Mesodermal cell (in vitro differentiated cells): Measurements from ENCODE around the gene ZNF83.
A peak's percentile ranks its signal among the peaks of the same experiment; 100 is the strongest.

Source experiments
- H3K27ac ChIP-seq: 2 replicates; pipeline ENCODE4 v1.7.0; 2013; ENCODE audit warnings: mild to moderate bottlenecking, low read depth, low read length, moderate library complexity; ENCODE audit not compliant: severe bottlenecking
- H3K36me3 ChIP-seq: 2 replicates; pipeline ENCODE4 v1.7.1; 2013; ENCODE audit warnings: mild to moderate bottlenecking, low read length, moderate library complexity; ENCODE audit not compliant: control insufficient read depth, insufficient read depth
- H3K4me1 ChIP-seq: one replicate; pipeline ENCODE4 v1.7.1; 2013; ENCODE audit warnings: mild to moderate bottlenecking, low read length; ENCODE audit not compliant: insufficient read depth, control insufficient read depth, poor library complexity, severe bottlenecking
- H3K4me3 ChIP-seq: 2 replicates; pipeline ENCODE4 v1.7.0; 2013; ENCODE audit warnings: low read length, control low read depth, mild to moderate bottlenecking; ENCODE audit not compliant: insufficient read depth, poor library complexity, severe bottlenecking; ENCODE audit errors: extremely low read depth
- H3K9me3 ChIP-seq: 2 replicates; pipeline ENCODE4 v1.7.1; 2013; ENCODE audit warnings: mild to moderate bottlenecking, low read length, moderate library complexity; ENCODE audit not compliant: control insufficient read depth
- WGBS, 2 experiments: methylation state at CpG; one replicate each; pipeline ENCODE4 v1.1.5; 2013; ENCODE audit warnings: missing lambda C conversion rate in 2 of 2; ENCODE audit not compliant: insufficient coverage in 2 of 2; 5-methylcytosine and 5-hydroxymethylcytosine counted together

ZNF83 gene

DNA sequence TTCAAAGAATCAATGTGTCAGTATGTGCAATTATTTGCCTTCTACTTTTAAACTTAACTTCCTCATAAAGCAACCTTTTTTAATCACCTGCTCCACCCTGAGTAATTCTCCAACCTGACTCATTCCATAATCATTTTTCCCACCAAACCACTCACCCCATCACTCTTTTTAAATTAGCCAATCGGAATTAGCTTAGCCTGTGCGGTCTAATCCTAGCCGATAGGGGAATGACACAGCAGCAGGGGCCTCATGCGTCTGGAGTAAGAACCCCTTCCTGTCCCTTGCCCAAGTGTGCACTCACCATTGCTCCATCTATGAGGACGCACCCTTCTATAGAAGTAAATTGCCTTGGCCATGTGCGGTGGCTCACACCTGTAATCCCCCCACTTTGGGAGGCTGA lies 27.4 kb upstream of the ZNF83 start:
- 94 to 98% methylated on average over 4 to 5 of the region's 6 CpGs for WGBS, 2 experiments
- Histone ChIP-seq H3K9me3 (no peaks in the 10 kb centered on the region), H3K4me1 (peaks cover 15% of the 10 kb centered on the region), H3K4me3 (no peak overlapping the region), H3K27ac (no peak overlapping the region), H3K36me3 (peaks cover 77% of the 10 kb centered on the region)

DNA sequence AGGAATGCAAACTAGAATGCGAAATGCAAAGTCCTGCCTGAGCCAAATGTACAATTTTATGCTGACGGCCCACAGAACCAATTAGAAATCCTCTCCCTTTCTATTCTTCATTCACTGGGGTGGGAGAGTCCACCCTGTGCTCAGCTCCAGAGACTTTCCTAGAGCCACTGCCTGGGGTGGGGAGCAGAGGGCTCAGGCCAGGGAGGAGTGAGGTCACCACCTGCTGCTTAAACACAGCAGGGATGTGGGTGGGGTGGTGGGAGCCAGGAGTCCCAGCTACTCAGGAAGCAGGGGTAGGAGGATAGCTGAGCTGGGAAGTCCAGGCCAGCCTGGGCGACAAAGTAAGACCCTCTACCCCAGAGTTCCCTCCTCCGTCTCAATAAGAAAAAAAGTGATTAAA lies 26.9 kb upstream of the ZNF83 start:
- no peak overlapping the region for H3K4me3 ChIP-seq
- peaks cover 20% of the 10 kb centered on the region for H3K4me1 ChIP-seq
- no peaks in the 10 kb centered on the region for H3K9me3 ChIP-seq
- no peak overlapping the region for H3K27ac ChIP-seq
- WGBS, 2 experiments, result 100% methylated on average over 1 of the region's 4 CpGs; no CpG with 5 or more reads in 1 of the 2 experiments
- peaks cover 77% of the 10 kb centered on the region for H3K36me3 ChIP-seq

DNA sequence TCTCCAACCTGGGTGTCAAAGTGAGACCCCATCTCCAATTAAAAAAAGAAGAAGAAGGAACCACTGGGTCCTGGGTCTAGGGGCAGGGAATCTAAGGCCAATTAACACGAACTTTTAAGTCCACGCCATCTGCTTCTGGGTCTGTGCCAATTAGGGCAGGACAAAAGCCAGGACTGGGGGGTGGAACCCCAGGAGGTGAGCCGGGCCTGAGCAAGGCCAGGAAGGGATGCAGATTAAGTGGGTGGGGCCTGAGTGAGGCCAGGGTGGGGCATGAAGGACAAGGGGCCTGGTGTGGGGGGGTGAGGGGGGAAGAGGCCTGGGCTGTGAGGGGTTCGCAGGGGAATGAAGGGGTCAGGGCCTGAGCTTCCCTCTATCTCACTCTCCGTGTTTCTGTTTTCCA lies 26.3 kb upstream of the ZNF83 start:
- no peaks in the 10 kb centered on the region for H3K9me3 ChIP-seq
- H3K4me3 ChIP-seq, result no peak overlapping the region
- WGBS, 2 experiments, result 77 to 83% methylated on average over 2 of the region's 5 CpGs
- H3K4me1 ChIP-seq, result peaks cover 23% of the 10 kb centered on the region
- H3K27ac ChIP-seq, result no peak overlapping the region
- H3K36me3 ChIP-seq, result peaks cover 78% of the 10 kb centered on the region

DNA sequence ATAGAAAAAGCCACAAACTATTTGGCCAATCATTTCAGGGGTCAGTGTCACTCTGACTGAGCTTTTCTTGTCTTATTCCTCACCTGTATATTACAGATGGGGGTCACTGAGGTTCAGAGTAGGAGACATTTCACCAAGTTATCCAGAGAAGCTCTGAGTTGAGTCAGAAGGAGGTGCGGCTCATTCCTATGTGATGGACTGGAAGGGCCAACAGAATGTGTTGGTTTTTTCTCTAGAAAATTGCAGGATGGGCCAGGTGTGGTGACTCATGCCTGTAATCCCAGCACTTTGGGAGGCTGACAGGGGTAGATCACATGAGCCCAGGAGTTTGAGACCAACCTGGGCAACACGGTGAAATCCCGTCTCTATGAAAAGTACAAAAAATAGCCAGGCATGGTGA lies 24.5 kb upstream of the ZNF83 start:
- 69 to 81% methylated on average over 3 of the region's 3 CpGs for WGBS, 2 experiments
- Histone ChIP-seq H3K4me1 (peaks cover 23% of the 10 kb centered on the region), H3K27ac (no peak overlapping the region), H3K36me3 (peaks cover 82% of the 10 kb centered on the region), H3K4me3 (no peak overlapping the region), H3K9me3 (no peaks in the 10 kb centered on the region)

DNA sequence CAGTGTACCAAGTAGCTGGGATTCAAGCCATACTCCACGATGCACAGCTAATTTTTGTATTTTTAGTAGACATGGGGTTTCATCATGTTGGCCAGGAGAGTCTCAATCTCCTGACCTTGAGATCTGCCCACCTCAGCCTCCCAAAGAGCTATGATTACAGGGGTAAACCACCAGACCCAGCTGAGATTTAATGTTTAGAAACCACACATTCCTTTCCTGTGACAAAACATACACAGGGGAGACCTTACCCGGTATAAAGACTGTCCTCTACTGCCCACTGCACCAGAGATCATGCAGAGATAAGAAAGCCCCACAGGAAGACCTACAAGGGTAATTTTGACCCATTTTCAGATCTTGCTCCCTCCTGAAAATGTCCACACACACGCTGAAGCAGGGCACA lies 22.8 kb upstream of the ZNF83 start:
- 67 to 83% methylated on average over 1 to 2 of the region's 3 CpGs for WGBS, 2 experiments
- H3K27ac ChIP-seq, result peak overlapping the region; percentile 23

DNA sequence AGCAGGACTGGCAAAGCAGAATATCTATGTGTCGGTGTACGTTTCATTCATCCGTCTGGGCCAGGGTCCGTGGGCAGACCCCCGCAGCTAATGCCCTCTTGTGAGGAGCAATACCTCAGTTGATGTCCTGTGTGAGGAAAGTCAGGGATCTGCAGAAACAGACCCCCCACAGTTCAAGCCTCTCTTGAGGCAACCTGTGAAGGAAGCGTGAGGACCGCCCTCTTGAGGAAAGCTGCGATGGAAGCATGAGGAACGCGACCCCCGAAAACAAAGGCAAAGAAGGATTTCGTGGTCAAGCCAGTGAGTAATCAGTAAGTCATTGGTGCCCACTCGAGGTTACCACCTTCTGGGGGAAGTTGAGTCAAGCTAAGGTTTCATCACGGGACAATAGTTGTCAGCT lies 20.9 kb upstream of the ZNF83 start:
- WGBS, 2 experiments, result 88 to 89% methylated on average over 14 of the region's 14 CpGs
- H3K9me3 ChIP-seq, result no peaks in the 10 kb centered on the region
- peaks cover 21% of the 10 kb centered on the region for H3K4me1 ChIP-seq
- H3K4me3 ChIP-seq, result no peak overlapping the region
- H3K27ac ChIP-seq, result no peak overlapping the region
- peaks cover 92% of the 10 kb centered on the region for H3K36me3 ChIP-seq

More for the DNA sequence above, 22.8 kb upstream of the ZNF83 start:
- peaks cover 88% of the 10 kb centered on the region for H3K36me3 ChIP-seq
- H3K4me1 ChIP-seq, result peaks cover 23% of the 10 kb centered on the region
- H3K4me3 ChIP-seq, result no peak overlapping the region
- no peaks in the 10 kb centered on the region for H3K9me3 ChIP-seq

DNA sequence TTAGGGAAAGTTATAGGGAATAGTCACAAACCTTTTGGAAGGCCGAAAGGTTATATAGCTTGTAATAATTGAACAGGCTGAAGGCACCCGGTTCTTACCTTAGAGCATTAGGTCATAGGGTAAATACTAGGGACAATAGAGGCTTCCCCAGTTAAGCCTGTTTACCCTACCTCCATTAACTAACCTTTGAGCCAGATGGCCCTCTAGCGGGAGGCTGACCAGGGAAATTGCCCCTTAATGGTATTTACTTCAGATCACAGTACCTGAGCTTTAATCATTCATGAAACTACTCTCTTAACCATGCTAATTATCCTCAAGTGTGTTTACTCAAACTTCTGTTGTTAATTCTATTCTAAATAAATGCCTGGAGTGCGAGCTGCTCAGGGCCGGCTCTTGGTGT lies 20.4 kb upstream of the ZNF83 start:
- Histone ChIP-seq H3K9me3 (no peaks in the 10 kb centered on the region), H3K27ac (no peak overlapping the region), H3K4me1 (peaks cover 21% of the 10 kb centered on the region), H3K4me3 (no peak overlapping the region), H3K36me3 (peaks cover 96% of the 10 kb centered on the region)
- WGBS, 2 experiments, result 85 to 89% methylated on average over 3 to 5 of the region's 5 CpGs

DNA sequence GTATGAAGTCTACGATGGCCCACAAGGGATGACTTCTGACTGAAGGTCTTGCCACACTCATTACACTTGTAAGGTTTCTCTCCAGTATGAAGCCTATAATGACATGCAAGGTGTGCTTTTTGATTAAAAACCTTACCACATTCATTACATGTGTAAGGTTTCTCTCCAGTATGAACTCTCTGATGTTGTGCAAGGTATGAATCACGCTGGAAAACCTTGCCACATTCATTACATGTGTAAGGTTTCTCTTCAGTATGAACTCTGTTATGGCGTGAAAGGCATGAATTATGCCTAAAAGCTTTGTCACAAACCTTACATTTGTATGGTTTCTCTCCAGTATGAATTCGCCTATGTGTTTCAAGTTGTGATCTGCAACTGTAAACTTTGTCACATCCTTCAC lies 15.0 kb upstream of the ZNF83 start:
- 93 to 97% methylated on average over 2 to 3 of the region's 4 CpGs for WGBS, 2 experiments
- Histone ChIP-seq H3K4me1 (peaks cover 18% of the 10 kb centered on the region), H3K27ac (no peak overlapping the region), H3K4me3 (no peak overlapping the region), H3K9me3 (no peaks in the 10 kb centered on the region), H3K36me3 (peaks cover 86% of the 10 kb centered on the region)

DNA sequence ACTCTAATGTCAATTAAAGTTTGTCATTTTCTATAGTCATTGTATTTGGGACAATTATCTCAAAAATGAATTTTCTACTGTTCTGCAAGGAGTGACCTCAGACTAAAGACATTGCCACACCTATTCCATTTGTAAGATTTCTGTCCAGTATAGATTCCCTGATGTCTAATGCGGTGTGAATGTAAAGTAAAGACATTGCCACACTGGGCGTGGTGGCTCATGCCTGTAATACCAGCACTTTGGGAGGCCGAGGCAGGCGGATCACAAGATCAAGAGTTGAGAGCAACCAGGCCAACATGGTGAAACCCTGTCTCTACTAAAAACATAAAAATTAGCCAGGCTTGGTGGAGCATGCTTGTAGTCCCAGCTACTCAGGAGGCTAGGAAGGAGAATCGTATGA lies 13.8 kb upstream of the ZNF83 start:
- 84 to 89% methylated on average over 4 to 5 of the region's 5 CpGs for WGBS, 2 experiments
- peaks cover 28% of the 10 kb centered on the region for H3K4me1 ChIP-seq

DNA sequence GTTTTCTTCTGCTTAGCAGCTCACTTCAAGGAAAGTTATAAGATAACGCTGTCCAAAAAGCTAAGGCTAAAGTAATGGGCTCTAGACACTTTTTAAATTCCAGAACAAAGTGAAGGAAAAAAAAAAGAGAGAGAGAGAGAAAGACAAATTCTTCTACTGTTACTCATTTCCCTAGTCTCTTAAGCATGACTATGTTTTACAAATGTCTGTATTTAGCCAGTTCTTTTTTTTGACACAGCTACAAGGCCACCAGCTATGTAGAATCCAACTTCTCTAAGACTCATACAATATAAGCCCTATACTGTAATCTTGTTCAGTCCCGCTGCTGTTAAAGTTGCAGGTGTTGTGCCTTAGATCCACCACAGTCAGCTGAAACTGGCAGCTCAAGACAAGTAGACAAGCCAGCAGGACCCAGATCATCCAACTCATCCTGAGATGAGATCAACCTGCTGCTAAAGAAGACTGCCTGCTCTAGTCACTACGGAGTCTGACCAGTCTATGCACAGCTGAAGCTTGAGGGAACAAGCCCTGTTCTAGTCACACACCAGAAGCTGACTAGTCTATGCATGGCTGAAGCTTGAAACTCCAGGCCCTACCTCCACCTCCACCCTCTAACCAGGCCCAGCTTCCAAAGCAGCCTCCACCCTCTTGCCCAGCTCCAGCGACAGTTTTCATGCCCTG lies 10.3 kb upstream of the ZNF83 start:
- Histone ChIP-seq H3K36me3 (peaks cover 74% of the 10 kb centered on the region), H3K27ac (peak overlapping the region; percentile 85), H3K4me3 (no peak overlapping the region), H3K9me3 (peaks cover 4% of the 10 kb centered on the region), H3K4me1 (peaks cover 28% of the 10 kb centered on the region)
- WGBS, 2 experiments, result 95 to 96% methylated on average over 2 to 3 of the region's 4 CpGs

More for the DNA sequence above, 13.8 kb upstream of the ZNF83 start:
- no peak overlapping the region for H3K27ac ChIP-seq
- no peak overlapping the region for H3K4me3 ChIP-seq
- peaks cover 83% of the 10 kb centered on the region for H3K36me3 ChIP-seq
- peaks cover 4% of the 10 kb centered on the region for H3K9me3 ChIP-seq

DNA sequence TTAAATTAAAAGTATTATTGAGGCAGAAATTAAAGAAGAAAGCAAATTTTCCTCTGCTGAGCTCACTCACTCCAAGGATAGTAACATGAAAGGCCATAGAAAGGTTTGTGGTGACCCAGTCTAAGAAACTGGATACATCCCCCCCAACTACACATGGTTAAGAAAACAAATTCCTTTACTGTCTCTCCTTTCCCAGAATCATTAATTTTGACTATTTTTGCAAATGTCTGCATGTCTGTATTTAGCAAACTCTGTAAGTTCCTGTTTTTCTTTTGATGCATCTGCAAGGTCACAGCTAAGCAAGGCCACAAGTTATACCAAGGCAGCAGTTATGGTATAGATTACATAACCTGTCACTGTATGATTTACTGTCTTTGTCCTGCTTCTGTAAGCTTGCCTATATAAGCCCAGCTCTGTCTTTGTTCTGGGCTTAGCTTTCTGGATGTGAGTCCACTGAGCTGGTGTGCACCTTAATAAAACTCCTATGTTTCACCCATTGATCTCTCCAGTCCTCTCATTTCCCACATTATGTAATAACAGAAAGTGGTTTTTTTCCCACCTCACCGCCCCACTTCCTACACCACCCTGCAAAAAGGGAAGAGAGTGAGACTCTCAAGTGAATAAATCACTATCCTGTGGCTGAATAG lies 8.5 kb upstream of the ZNF83 start:
- H3K9me3 ChIP-seq, result peaks cover 4% of the 10 kb centered on the region
- no peak overlapping the region for H3K27ac ChIP-seq
- WGBS, 2 experiments, result no CpG with 5 or more reads among the region's 1 CpG
- H3K36me3 ChIP-seq, result peaks cover 56% of the 10 kb centered on the region
- H3K4me1 ChIP-seq, result peaks cover 28% of the 10 kb centered on the region
- H3K4me3 ChIP-seq, result no peak overlapping the region
